Activated T-cell treated with anti-CD3 and anti-CD28 coated beads for 4 hours (primary cell): ENCODE data around the gene ACVRL1.

Experiments
- DNase-seq: peaks from one replicate; pipeline ENCODE4 v3.0.0-alpha.2; 2020

ACVRL1 gene

DNA sequence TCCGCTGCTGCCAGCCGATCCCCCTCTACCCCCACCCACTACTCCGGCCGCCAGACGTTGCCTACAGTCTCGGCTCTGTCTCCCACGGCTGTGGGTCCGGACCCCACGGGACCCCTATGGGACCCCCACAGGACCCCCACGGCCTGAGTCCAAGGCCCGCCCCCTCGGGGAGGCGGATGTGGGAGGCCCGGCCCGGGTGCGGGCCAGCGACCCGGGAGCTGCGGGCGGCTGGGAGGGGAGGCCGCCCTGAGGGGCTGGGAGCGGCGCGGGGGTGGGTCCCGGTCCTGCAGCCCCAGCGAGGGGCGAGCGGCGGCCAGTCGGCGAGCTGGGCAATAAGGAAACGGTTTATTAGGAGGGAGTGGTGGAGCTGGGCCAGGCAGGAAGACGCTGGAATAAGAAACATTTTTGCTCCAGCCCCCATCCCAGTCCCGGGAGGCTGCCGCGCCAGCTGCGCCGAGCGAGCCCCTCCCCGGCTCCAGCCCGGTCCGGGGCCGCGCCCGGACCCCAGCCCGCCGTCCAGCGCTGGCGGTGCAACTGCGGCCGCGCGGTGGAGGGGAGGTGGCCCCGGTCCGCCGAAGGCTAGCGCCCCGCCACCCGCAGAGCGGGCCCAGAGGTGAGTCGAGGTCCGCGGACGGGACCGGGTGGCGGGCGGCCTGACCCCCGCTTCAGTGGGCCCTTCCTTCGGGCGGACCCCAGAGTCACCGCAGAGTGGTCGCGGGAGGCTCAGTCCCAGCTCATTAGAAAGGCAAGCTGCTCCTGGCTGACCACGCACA is at the start of gene ACVRL1:
Gene ACVRL1, plus strand, starts transcription at position 422 of the 773 bp plus-strand sequence. CDS start 4,971 bp downstream, outside the sequence.
- no peak for DNase-seq

DNA sequence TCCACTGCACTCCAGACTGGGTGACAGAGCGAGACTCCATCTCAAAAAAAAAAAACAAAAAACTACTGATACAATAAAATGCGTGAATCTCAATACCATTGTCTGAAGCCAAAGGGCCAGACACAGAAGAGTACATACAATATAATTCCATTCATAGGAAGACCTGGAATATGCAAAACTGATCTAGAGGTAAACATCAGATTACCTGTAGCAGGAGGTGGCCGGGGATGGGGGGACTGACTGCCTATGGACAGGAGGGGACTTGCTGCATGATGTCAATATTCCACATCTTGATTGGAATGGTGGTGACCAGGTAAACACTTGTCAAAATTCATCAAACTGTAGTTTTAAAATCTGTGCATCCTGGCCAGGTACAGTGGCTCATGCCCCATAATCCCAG is 46.3 kb upstream of the ACVRL1 start:
- DNase-seq: no peak

DNA sequence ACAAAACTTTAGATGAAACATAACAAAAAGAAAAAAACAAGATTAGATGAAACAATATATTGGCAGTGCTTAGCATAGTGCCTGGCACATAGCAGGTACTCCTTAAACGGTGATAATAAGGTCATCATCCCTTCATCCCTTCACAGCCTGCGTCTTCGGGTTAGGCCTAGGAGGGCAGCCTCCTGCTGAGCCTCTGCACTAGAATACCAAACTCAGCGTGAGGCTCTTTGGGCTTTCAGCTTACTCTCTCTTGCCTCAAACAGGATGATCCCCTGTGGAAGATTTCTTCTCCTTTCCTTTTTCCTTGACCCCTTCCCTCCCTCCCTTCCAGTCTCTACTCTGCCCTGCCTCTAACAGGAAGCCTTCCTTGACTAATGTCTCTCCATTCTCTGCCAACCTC is 44.4 kb upstream of the ACVRL1 start:
- DNase-seq: no peak

- DNase-seq: no peak
These were observed 43.9 kb upstream of the ACVRL1 start for GRCh38 chr12:51863363-51863932.

GRCh38 chr12:51863933-51864832 is 43.1 kb upstream of the ACVRL1 start:
- DNase-seq: no peak

- DNase-seq: no peak
These were observed 42.3 kb upstream of the ACVRL1 start for GRCh38 chr12:51864833-51865670.

DNA sequence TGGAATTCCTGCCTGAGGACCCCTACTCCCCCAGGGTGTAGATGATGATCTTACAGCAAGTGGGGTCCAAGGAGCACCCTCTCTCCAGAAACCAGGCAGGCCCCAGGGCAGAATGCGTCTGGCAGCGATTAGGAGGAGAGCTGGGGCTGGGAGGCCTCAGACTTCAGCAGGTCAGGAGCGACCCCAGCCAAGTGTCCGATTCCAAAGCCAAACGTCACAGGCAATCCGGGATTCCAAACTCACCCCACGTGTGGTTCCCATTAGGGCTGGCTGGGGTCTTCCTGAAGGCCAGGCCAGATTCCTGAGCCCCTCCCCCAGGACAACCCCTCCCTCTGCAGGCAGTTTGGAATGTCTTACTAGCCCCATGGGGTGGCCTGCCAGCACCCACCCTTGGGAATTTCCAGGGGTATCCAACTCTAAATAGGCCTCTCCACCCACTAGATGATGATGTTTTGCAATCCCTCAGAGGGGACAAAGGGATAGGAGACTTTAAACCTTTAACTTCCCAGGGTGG is 41.5 kb upstream of the ACVRL1 start:
- DNase-seq: no peak

GRCh38 chr12:51866324-51866723 is 41.0 kb upstream of the ACVRL1 start:
- DNase-seq: no peak

DNA sequence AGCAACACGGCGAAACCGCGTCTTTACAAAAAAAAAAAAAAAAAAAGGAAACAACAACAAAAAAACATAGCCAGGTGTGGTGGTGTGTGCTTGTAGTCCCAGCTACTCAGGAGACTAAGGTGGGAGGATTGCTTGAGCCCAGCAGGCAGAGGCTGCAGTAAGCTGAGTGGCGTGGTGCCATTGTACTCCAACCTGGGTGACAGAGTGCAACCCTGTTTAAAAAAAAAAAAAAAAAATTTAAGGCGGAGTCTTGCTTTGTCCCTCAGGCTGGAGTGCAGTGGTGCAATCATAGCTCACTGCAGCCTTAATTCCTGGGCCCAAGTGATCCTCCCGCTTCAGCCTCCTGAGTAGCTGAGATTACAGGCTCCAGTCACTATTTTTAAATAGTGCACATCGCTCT is 40.5 kb upstream of the ACVRL1 start:
- no peak for DNase-seq

GRCh38 chr12:51867371-51867770 is 39.9 kb upstream of the ACVRL1 start:
- DNase-seq: no peak

GRCh38 chr12:51867796-51868428 is 39.4 kb upstream of the ACVRL1 start:
- no peak for DNase-seq

DNA sequence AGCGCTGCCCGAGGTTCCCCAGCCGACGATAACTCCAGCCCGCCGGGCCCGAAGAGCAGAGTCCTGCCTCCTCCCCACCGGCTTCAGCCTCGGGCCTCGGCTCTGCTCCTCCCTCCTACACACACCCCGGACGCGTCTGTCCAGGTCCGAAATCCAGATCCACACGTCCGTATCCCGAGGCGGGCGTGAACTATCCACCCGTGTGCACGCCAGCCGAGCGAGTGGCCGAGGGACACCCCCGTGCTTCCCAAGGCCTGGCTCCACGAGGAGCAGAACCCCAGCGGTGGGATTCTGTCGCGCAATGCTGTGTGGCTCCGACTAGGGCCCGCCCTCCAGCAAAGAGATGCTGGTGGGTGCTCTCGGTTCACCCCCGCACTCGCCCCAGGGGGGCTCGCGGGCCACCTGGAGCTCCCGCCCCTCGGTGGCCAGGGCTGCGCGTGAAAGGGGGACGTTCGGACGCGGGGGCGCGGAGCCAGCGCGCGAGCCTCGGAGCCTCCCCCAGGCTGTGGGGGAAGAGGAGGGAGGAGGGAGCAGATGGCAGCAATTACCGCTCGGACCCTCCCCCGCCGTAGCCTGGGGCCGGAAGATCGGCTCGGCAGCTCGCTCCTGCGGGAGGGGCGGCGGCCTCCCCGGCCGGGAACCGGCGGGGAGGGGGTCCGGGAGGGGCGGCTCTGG is 38.3 kb upstream of the ACVRL1 start:
- DNase-seq: no peak

DNA sequence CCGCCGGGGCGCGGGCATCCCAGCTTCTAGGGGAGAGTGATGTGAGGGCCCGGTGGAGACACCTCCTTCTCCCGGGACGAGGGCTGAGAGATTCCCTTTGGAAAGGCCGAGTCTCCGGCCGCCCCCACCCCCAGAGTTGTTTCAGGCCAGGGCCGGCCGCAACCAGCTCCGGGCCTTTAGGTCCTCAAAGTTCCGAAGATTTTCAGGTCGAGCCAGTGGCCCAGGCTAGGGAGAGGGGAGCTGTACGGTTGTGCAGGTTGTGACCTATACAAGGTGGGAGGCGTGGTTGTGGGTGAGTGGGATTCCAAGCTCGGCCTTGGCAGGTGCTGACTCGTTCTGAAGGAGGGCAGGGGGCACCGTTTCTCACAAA is 37.8 kb upstream of the ACVRL1 start:
- DNase-seq: no peak

- no peak for DNase-seq
These were observed 37.4 kb upstream of the ACVRL1 start for GRCh38 chr12:51869931-51870330.

- DNase-seq: no peak
These were observed 36.8 kb upstream of the ACVRL1 start for GRCh38 chr12:51870504-51870903.

DNA sequence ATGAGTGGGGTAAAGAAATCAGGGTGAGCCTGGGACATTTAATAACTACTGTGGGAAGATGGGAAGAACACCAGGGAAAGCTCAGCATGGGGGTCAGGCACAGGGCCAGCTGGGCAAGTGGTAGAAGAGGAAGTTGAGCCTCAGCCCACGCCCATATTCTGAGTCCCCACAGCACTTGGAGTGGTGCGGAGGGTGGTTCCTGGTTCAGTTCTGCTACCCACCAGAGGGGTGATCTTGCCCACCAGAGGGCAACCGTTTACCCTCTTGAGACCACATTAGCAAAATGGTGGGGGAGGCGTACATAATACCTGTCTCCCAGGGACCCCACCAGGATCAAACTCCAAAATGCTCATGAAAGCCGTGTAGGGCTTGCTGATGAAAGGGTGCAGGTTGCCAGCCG is 36.2 kb upstream of the ACVRL1 start:
- DNase-seq: no peak

- DNase-seq: no peak
These were observed 35.2 kb upstream of the ACVRL1 start for GRCh38 chr12:51871918-51872688.

DNA sequence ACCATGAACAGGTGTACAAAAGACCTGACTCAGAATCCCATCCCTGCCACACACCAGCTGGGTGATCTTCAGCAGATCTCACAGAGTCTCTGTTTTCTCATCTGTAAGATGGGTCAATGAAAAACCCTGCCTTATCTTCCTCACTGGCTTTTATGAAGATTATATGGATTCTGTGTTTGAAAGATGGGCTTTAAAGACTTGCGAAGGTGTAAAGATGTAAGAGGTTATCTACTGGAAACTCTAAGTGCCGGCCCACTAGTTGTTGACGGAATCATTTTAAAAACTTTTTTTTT is 34.7 kb upstream of the ACVRL1 start:
- no peak for DNase-seq

DNA sequence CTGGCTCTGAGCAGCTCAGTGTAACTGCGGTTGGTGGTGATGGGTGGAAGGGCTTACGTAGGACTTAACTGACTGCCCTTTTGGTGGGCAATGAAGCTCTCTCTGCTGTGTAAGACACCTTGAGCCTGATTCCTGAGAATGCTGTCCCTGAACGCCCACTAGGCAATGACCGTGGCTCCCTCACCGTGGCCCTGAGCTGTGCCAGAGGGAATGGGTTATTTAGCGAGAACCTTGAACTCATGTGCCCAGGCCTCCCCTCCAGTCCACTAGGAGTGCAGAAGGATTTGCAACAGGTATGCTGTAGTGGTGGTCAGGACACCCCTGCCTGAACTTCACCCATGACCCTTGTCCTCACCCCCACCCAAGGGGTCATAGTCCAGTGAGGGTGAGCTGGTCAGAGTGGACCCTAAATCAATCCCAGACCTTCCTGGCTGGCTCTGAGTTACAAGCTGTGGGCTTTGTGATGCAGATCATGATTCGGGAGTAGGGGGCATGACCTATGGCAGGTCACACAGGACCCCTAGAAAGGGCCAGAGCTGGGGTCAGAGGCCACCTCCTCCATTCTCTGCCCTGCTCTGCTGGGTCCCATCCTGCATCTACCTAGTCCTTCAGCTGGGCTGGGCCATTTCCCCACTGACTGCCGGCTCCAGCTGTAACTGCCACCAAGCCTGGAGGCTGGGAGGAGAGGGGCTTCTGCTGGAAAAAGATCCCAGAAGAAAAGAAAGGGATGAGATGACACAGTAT is 33.9 kb upstream of the ACVRL1 start:
- DNase-seq: no peak

GRCh38 chr12:51874000-51874399 is 33.3 kb upstream of the ACVRL1 start:
- no peak for DNase-seq
